Hematopoietic multipotent progenitor cell treated with erythropoietin and hydrocortisone succinate and interleukin-3 and kit ligand, for 4 days (in vitro differentiated cells): ENCODE measurements around the gene LONRF3.
"Not testable (repeated sequence)": the region's sequence is repeated elsewhere in the genome, so short reads cannot be mapped to it uniquely, and the experiment has no call there.

Experiments
- DNase-seq: peaks from one replicate; pipeline ENCODE4 v3.0.0-alpha.2; 2015

The LONRF3 gene

DNA sequence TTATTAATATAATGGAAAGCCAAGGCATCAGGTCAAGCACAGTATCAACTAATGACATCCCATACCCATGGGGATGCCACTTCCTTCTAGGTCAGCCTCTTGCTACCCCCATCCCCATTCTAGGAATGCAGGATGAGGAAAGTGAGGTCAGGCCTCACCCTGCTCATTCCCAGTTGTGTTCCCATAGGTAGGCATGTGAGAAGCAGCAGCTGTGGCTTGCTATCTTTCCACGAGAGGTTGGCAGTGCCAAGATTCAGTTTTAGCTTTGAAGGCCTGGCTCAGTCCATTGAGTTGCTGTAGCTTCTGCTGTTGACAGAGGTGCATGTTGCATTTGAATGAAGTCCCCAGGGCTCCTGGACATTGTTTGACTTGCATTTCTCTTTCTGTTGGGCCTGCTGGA, 15.5 kb downstream of the LONRF3 start:
- DNase-seq, result no peak

DNA sequence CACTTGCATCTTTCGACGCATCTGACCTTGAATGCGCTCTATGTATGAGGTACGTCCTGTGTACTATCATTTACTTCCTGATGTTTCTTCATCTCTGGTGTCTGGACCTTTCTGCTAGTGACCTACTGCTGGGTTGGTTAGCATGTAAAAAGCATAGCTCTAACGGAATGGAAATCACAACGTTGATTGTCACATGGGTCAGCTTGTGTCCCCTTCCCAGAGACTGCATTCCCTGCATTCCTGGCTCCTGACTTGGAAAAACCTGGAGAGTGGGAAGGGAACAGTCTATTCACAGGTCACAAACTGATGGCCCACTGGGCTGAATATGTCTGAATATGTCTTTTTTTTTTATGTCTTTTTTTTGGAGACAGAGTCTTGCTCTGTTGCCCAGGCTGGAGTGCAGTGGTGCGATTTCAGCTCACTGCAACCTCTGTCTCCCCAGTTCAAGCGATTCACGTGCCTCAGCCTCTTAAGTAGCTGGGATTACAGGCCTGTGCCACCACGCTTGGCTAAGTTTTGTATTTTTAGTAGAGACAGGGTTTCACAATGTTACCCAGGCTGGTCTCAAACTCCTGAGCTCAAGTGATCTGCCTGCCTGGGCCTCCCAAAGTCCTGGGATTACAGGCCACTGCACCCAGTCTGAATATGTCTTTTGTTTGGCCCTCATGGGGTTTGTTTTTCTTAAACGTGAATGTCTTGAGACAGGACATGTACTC, 16.3 kb downstream of the LONRF3 start:
- DNase-seq, result no peak

DNA sequence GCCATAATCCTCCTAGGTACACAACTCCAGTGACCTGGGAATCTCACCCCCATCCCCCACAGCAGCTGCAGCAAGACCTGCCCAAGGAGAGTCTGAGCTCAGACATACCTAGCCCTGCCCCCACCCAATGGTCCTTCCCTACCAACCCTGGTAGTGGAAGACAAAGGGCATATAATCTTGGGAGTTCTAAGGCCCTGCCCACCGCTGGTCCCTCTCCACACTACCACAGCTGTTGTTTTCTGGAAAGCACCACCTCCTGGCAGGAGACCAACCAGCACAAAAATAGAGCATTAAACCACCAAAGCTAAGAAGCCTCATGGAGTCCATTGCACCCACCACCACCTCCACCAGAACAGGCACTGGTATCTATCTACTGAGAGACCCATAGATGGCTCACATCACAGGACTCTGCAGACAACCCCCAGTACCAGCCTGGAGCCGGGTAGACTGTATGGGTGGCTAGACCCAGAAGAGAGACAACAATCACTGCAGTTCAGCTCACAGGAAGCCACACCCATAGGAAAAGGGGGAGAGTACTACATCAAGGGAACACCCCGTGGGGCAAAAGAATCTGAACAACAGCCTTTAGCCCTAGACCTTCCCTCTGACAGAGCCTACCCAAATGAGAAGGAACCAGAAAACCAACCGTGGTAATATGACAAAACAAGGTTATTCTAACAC, 18.2 kb downstream of the LONRF3 start:
- not testable (repeated sequence) for DNase-seq

DNA sequence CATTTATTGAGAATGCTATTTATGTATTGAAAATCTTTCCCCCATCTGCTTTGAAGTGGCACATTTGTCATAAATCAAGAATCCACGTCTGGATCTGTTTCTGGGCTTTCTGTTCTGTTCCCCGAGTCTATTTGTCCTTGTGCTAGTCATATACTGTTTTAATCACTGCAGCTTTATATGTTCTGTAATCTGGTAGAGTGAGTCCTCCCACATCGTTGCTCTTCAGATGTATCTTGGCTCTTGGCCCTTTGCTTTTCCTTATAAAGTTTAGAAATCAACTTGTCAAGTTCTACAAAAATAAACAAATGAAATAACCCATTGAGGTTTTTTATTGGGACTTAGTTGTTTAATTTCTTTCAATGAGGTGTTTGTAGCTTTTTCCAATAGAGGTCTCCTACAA, 29.0 kb downstream of the LONRF3 start:
- DNase-seq, result no peak

GRCh38 chrX:119004920-119005524, 30.6 kb downstream of the LONRF3 start:
- DNase-seq, result peak; percentile 60

DNA sequence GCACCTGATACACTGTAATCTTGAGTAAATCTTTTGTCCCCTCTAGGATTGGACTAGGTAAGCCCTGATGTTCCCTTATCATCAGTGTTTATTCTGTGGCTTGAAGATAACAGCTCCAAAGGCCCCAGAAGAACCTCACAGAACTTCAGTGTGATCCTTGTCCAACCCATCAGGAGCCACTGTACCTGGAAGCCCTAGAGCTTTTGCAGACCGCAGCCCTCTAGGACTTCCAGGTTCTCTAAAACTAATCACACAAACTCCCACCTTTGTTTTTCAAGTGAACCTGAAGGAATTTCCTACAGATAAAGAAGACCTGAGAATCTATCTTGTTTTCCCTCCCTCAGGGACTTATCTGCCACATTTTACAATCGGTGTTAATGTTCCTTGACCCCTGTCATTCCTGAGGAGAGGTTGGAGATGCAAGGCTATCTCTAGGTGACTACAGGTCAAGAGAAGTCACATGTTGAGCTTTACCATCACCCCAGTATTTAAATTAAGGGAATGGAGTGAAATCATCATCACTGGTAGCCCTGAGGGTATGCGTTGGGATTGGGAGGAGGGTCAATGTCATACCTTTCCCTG, 32.9 kb downstream of the LONRF3 start:
- no peak for DNase-seq

DNA sequence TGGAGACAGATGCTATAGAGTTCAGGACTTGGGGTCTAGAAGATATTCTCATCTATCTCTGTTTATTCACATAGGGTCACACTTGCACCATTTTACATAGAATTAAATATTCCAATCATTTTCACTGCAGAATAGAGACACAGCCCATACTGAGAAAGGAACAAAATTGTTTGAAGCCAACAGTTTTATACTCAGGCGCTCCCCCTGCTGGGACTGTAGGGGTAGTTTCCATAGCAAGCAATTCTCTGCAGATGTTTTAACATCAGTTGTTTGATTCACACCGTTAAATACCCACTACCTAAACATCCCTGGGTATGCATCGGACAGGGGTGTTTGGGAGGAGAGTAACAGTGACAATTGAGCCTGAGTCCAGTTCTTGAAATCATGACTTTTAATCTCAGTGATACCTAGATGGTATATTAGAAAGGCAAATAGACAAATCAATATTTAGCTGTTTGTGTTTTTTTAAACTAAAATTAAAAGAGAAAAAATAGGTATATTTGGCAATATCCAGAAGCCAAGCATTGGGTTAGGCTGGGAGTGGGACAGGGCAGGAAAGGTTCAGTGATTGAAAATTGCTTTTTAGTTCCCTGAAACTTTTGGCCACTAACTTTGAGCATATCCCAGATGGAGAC, 33.8 kb downstream of the LONRF3 start:
- peak; percentile 46 for DNase-seq

DNA sequence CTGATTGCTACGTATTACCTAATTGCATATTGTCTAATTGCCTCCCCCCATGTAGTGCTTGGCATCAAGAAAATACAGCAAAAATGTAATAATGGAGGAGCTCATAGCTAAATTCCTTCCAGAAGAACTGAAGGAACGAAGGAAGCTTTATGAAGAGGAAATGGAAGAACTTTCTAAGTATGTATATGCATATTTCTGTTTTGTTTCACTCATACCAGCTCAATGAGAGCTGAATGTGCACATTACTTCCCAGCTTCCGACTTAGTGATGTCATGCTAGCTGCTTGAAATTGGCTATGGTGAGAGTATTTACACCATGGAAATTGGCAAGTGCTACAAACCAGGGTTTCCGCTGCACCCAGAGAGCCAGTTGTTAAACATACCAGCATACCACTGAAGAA, 34.7 kb downstream of the LONRF3 start:
- no peak for DNase-seq

- DNase-seq, result no peak
These were observed 36.1 kb downstream of the LONRF3 start for GRCh38 chrX:119010491-119010890.

DNA sequence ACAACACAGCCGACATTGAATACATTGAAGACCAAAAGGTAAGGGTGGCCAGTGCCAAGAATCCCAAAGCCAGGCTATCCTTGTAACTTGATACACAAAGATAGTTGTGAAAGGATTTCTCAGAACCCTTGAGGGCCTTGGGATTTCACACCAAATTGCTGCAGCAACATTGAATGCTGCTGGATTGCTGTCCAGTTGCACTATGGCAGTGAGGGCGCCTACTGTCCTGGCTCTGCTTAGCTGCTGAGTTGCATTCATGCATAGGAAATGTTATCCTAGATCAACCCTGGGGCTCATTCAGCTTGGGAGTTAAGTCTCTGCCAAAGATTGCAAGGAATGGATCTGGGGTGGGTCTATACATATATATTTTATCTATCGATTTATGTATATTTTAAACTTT, 38.7 kb downstream of the LONRF3 start:
- no peak for DNase-seq

GRCh38 chrX:119015407-119016237, 41.2 kb downstream of the LONRF3 start:
- peak; percentile 29 for DNase-seq

DNA sequence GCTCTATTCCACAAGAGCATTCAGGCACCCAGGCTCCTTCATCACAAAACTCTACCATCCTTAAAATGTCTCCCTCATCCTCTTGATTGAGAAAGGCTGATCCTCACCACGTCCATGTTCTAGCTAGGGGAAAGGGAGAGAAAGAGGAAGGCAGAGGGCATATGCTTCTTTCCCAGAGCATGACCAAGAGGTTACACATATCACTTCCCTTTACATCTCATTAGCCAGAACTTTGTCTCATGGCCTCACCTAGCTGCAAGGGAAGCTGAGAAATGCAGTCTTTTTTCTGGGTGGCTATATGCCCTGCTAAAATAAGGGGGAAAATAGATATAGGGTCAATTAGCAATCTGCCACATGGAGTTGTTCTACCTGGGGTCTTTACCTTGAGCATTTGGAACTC, 42.7 kb downstream of the LONRF3 start:
- no peak for DNase-seq

- DNase-seq, result no peak
These were observed 51.5 kb downstream of the LONRF3 start for GRCh38 chrX:119025900-119026299.

DNA sequence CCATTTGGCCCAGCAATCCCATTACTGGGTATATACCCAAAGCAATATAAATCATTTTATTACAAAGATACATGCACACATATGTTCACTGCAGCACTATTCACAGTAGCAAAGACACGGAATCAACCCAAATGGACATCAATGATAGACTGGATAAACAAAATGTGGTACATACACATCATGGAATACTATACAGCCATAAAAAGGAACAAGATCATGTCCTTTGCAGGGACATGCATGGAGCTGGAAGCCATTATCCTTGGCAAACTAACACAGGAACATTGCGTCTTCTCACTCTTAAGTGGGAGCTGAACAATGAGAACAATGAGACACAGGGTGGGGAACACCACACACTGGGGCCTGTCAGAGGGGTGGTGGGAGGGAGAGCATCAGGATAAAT, 51.9 kb downstream of the LONRF3 start:
- DNase-seq, result not testable (repeated sequence)

- not testable (repeated sequence) for DNase-seq
These were observed 53.7 kb downstream of the LONRF3 start for GRCh38 chrX:119027960-119028732.

DNA sequence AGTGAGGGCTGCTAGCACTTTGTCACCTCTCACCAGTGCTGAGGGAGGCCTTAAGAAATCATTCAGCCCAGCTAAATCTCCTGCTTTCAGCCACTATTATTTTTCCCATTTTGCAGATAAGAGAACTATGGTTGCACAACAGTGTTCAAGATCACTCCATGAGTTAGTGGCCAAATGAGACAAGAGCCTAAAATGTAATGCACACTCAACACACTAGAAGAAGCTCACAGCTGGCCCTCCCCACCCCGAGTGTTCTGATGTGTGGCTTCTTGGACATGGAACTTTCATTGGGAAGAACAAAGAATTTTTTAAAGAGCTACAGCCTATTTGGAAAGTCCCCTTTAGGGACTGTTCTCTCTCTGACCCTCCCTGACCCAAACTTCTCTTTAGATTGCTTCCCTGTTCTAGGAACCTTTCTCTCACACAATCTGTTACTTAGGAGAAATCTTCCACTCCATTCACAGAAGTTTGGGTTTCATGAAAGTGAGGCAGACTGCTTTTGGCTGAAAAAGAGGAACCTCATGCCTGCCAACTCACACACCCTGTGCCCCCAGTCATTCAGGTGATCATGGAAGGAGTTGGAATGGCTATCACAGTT, 54.4 kb downstream of the LONRF3 start:
- peak; percentile 12 for DNase-seq

- not testable (repeated sequence) for DNase-seq
These were observed 55.2 kb downstream of the LONRF3 start for GRCh38 chrX:119029656-119030055.

DNA sequence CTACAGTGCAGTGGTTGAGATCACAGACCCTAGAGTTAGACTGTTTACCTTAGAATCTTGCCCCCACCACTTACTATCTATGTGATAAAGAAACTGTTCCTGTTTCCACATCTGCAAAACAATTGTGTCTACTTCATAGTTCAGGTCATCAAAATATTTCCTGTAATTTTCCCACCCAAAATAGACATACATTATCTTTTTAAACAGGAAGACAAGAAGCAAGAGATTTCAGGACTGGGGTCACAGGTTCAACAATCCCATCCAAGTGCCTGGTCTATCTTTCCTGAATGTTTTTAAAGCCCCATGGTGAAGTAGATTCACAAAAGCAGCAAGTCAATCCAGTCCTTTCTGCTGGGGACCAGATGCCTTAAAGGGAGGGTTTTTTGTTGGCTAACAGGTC, 56.6 kb downstream of the LONRF3 start:
- DNase-seq, result no peak

- no peak for DNase-seq
These were observed 62.0 kb downstream of the LONRF3 start for GRCh38 chrX:119036107-119037029.

DNA sequence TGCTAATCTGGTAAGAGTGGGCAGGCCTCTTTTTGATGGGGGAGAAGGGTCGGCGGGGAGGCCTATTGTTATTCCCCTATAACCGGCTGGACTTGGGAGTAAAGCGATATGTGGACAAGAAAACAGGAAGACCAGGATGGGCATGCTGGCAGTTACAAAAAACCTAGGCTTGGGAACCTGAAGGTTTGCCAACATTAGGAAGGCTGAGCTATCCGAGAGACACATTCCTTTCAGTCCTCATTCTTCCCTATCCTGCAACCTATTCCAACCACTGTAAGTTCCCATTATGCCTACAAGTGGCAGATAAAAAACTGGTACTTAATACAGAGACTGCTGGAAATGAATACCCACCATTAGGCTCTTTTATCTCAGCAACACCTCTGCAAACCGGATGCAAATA, 66.0 kb downstream of the LONRF3 start:
- DNase-seq, result no peak
